Stimulated activated CD8-positive, alpha-beta memory T cell treated with anti-CD3 and anti-CD28 coated beads, Interleukin-15, amount 100 ng/mL, for 4 hours (primary cell): ENCODE results near the gene TREH.

Experiments used
- DNase-seq, 2 donors: peaks; one replicate each; pipeline ENCODE4 v3.0.0-alpha.2; 2020; ENCODE audit warnings: low read depth in 2 of 2

The TREH gene

DNA sequence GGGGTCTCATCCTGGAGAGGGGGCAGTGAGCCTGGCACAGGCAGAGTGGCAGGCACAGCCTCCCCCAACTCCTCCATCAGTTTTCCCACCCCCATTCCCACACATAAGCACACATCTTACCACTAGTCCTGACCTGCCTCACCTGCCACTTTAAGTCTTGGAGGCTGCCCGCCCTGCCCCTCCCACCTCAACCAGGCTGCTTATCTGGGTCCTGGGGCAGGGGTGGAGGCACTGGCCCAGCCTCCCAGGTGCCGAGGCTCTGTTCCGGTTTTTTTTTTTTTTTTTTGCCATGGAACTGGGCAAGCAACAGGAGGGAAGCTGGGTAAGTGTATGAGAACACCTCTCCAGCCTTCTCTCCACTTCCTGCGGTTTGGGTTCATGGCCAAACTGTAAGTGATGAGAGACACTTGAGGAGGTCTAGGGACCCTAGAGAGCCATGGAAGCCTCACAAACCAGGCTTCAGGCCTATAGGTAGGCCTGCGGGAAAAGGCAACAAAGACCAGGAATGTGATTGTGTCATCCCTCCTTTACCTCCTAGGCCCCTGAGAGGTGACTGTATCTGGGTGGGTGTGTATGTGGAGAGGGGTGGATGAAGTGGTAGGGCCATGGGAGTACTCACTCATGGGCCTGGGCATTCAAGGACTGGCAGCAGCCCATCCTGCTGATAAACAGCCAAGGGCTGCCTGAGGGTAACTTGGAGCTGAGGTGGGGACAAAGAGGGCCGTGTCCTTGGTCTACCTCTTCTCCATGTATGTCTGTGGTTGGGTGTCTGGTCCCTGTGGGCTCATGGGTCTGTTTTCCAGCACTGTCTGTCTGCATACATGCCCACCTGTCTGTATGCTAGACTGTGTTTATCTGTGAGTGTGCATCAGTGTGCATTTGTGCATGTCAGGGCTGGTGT lies 49.4 kb downstream of the TREH start:
- DNase-seq = no peak

DNA sequence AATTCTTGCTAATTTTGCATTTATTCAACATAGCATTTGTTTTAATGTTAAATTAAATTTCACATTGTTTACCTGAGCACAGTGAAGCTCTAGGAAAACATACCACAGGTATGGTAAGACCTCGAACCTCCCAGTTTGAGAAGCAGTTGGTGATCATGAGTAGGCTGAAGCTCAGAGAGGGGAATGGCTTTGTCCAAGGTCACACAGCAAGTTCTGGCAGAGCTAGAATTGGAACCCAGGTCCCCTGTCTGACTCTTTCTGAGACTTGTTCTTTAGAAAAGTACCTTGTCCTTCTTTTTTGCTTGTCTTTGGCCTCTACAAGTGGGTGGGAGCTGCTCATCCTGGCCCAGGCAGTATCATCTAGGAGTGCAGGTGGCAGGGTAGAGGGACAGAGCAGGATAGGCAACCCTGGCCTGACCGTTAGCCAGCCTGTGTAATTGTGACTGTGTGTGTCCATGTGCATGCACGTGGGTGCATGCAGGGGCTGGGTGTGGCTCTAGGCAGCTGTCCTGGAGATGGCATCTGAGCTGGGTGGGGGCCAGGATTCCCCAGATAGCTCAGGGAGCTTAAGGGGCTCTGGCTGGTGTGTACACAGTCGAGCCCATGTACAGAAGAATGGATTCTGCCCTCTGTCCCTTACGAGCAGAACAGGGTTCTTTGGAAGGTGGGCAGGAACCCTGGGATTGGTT lies 50.4 kb downstream of the TREH start:
- DNase-seq = no peak

GRCh38 chr11:118628432-118628831 lies 51.0 kb downstream of the TREH start:
- no peak for DNase-seq

GRCh38 chr11:118628031-118628430 lies 51.4 kb downstream of the TREH start:
- DNase-seq = no peak

DNA sequence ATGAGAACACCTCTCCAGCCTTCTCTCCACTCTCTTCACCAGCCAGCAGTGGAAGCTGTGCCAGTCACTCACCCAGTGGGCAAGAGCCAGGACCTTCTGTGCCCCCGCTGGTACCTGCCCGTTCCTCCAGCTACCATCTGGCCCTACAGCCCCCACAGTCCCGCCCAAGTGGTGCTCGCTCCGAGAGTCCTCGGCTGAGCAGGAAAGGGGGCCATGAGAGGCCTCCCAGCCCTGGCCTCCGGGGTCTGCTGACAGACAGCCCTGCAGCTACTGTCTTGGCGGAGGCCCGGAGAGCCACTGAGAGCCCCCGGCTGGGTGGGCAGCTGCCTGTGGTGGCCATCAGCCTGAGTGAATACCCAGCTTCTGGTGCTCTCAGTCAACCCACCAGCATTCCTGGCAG lies 51.9 kb downstream of the TREH start:
- DNase-seq = no peak

GRCh38 chr11:118625976-118626375 lies 53.5 kb downstream of the TREH start:
- no peak for DNase-seq

GRCh38 chr11:118625036-118625690 lies 54.3 kb downstream of the TREH start:
- no peak for DNase-seq

DNA sequence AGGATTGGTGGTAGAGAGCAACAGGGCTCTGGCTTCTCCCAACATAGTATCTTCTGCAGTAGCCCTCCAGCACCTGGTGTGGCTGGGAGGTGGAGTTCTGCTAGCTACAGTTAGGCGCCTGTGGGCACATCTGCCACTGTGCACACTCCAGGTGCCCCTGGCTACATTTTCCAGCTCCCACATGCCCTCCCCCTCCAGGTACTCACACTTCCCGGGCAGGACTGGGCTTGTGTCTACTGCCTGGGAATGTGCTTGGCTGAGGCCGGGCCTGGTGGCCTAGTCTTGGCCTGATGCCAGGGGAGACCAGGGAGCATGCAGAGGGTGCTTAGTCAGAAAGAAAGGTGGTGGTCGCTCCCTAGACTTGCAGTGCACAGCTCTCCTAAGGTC lies 56.2 kb downstream of the TREH start:
- no peak for DNase-seq

GRCh38 chr11:118622376-118623268 lies 56.8 kb downstream of the TREH start:
- no peak for DNase-seq

DNA sequence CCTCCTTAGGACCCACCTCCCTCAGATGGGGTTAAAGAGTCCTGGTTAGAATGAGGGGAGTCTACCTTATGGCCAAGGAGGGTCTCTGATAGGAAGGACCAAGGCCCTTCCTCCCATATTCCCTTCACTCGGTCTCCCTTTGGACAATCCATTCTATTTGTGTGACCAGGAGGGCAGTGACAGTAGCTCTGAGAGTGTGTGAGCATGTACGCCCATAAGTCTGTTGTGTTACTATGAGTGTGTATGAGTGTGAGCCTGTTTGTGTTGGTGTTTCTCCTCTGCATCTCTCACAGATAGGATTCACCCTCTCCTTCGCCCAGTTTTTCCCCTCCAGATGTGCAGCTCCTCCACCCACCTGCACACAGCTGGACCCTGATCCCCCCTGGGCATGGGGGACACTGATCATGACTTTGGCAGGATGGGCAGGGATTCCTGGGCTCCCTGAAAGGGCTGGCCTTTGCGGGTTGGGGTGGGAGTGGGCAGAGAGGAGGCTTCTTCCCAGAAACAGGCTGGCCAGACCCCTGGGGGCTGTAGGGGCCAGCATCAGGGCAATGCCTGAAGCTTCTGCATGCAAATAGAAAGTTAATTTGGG lies 57.6 kb downstream of the TREH start:
- DNase-seq = no peak

GRCh38 chr11:118621071-118621783 lies 58.2 kb downstream of the TREH start:
- no peak for DNase-seq

DNA sequence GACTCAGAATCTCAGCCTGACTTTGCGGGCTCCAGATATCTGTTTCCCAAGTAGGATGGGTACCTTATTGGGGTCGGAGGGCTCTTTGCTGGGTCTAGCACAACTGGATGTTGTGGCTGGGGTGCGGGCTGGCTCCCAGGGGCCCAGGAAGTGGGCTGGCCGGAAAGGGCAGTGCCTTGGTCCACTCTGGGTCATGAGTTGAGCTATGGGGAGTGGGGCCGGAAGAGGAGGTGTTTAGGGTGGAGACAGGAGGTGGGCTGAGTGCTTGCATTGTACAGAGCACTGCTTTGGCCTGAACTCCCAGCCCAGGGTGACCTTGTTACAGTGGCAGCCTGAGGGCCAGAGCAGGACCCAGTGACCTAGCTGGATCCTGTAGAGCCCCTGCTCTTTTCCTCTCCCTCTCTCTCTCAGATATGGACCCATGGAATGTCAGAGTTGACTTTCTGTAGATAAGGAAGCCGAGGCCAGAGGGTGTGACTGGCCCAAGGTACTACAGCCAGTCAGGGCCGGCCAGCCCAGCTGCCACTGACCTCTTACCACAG lies 58.9 kb downstream of the TREH start:
- no peak for DNase-seq

DNA sequence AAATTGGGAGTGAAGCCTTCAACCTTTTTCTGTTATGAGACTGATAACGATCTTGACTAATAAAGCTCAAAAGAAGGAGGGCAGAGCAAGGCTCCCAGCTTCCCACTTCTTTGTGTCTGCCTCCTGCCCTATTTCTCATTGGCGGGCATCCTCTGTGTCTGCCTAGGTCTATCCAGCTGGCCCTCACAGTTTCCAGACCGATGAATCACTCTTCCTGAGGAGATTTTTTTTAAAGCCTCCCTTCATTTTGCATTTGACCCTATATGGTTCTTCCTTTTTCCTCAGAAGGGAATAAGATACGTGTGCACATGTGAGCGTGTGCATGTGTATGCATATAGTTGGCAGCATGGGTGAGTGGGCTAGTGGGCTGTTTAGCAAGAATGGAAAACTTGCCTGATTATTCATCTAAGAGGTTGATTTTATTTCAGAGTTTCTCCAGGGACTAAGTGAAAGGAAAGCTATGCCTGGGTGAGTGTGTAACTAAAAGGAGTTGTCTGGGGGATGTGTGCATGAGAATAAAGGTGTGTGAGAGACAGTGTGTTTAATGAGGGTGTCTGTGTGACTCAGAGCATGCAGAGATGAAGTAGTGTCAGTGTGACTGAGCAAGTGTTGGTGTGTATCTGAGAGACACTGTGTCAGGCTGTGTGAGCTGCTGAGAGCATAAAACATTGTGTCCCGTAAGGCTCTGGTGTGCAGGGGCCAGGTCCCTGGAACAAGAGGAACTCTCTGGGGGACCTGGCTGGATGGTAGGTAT lies 59.8 kb downstream of the TREH start:
- DNase-seq = no peak

DNA sequence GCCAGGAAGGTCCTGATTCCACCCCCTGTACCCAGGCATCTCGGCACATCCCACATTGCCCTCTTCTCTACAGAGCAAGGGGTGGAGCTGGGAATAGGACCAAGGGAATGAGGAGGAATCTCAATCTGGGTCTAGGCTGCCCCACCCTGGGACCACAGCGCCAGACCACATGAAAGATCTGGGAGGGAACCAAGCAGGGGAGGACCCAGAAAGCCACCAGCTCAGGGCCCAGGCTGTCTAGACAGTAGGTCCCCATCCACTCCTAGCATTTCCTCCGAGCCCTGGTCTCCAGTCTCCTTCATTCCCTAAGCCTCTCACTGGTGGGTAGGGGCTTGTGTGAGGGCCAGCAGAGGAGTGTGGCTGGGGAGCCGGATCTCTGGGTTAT lies 60.5 kb downstream of the TREH start:
- DNase-seq = no peak

DNA sequence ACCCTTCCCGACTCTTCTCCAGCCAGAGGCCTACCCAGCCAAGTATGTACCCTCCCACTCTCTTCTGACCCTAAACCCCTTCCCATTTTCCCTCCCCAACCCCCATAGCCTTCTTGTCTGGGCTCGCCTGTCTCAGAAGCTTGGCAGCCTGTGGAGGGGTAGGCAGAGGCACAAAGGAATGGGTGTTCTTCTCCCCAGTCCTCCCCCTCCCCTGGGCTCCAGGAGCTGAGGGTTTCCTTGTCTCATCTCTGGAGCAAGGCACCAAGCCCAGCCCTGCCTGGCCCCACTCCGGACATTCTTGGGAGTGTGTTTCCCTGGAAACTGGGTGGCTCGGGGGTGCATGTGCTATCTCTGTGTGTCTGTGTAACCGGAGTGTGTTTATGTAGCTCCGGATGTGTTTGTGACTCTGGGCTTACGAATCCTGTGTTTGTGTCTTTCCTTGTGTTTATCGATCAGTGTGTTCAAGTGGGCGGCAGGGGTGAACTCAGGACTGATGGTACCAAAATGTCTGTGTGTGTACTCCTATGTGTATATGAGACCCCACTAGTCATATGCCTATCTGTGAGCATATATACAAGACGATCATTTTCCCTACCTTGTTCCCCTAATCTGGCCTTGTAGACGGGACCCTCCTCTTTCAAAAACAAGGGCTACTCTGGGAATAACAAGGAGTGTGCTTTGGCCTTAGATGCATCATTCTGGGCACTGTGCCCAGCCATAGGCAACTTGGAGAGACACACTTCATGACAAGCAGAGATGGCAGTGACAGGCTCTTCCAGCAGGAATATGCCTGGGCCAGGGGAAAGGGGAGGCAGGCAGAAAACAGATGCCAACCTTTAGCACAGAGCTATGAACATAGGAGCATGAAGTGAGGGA lies 61.1 kb downstream of the TREH start:
- no peak for DNase-seq

DNA sequence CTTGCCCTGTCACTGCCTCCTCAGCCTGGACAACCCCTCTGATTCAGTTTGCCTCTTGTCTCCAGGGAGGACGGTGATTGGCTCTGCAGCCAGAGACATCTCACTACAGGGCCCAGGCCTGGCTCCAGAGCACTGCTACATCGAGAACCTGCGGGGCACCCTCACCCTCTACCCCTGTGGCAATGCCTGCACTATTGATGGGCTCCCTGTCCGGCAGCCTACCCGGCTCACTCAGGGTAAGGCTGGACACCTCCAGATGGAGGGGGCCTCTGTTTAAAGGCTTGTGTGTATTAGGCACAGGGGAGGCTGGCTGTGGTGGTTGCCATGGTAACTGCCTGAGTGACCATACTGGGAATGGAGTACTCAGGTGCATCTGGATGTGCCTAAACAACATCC lies 63.5 kb downstream of the TREH start:
- no peak for DNase-seq

DNA sequence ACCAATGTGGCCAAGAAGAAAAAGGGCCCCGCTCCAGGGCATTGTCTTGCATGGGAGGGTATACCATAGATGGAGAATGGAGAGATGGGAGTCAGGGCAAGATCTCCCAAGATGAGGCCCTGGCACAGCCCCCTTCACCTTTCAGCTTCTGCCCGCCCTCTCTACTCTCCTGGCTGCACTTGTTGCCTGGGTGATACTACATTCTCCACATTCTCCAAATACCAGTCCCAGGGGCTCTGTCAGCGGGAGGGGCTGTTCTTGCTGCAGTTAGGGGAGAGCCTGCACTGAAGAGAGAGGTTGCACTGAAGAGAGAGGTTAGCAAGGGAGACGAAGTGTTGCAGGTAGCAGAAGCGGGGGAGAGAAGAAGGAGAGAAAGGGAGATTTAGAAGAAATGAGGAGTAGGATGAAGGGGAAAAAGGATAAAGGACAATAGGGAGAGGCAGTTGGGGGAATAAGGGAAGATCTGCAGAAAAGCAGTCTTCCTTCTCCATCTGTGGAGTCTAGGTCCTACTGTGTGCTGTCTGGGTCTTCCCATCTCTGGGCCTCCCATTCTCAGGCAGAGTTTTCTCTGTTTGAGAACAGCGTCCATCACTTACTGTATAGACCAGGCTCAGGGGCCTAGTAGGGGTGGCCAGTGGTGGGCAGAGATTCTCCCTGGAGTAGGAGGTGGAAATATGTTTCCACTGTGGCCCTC lies 64.0 kb downstream of the TREH start:
- no peak for DNase-seq

- no peak for DNase-seq
These were observed 64.9 kb downstream of the TREH start for GRCh38 chr11:118614511-118614910.
